ENCODE data around the gene NXF1.
A peak's percentile ranks its signal among the peaks of the same experiment; 100 is the strongest.
"Not testable (repeated sequence)": the region's sequence is repeated elsewhere in the genome, so short reads cannot be mapped to it uniquely, and the experiment has no call there.

The NXF1 gene

DNA sequence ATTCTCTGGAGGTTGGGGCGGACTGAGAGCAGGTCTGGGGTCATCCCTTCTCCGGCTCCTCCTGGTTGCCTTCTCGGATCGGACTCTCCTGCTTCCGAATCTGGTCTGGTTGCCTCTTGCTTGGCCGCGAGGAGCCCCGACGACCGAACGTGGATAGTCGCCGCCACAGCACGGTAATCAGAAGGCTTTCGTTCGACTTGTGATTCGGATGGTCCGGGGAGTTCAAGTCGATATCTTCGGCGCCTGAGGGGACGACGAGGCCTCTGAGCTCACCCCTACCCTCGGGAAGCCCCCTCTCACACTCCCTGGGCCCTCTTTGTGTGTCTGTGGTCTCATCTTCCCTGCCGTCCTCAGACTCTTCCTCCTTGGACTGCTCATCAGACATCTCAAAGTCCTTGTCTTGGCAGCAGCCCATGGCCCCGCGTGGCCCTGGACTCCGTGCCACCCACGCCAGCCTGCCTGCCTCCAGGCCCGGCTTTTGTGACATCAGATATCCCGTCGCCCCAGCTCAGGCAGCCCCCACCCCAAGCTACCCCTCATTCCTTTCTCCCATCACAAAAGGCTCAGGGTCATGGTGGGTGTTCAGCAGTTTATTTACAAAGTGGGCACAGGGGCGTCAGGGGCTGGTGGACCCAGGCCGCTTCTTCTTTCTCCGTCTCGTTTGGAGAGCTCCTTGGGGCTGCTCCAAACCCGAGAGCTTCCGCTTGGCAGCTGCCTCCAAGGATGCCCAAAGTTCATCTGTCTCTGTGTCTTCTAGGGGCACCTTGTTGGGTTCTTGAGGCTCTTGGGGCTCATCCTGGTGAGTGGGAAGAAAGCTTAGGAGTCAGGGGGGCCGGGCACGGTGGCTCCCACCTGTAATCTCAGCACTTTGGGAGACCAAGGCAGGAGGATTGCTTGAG, 27.3 kb upstream of the NXF1 start, which contains the start of gene TEX54:
TSS of gene TEX54 (minus strand) at position 506 of the 899 bp plus-strand sequence.
- no peak for DNase-seq (ENCODE audit: low spot score)

DNA sequence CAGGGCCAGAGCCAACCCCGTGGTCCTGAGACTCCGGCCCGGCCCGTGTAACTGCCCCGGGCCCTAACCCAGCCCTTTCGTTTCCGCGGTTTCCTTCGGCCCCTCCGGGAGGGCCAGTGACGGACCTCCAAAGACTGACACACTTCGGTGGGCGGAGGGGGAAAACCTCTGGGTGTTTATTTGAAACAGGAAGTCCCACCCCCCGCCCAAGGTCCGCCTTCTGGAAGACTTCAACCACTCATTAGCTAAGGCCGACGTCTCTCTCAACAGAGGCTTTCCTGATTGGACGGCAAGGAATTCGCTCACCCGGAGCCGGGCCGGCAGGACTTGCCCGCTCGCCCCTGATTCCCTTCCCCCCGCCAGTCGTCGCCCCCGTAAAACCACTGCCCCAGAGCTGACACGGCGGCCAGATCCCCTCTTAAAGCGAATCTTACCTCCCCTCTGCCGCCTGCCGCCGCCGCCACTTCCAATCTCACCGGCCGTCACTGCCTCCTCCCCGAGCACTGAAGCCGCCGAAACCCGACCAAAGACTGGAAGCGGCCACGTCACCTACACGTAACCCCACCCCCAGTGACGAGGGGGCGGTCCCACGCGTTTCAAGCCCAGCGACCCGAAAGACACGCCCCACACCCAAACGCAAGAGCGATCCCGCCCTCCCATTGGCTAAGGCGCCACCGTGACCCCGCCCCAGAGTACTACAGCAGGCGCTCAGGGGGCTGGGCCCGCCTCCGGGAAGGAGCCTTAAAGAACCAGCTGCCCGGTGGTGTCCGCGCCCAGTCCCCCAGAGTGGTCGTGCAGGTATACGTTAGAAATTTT, 26.5 kb upstream of the NXF1 start, which contains the start of gene STX5:
TSS of gene STX5 (minus strand) at position 532 of the 816 bp plus-strand sequence. CDS start 808 bp downstream, outside the sequence.
- DNase-seq (ENCODE audit: low spot score): peak; percentile 98

- DNase-seq (ENCODE audit: low spot score): no peak
These were observed 25.8 kb upstream of the NXF1 start for GRCh38 chr11:62830904-62831519.

- DNase-seq (ENCODE audit: low spot score): not testable (repeated sequence)
These were observed 22.9 kb upstream of the NXF1 start for GRCh38 chr11:62828130-62828529.

- DNase-seq (ENCODE audit: low spot score): no peak
These were observed 18.4 kb upstream of the NXF1 start for GRCh38 chr11:62823677-62824076.

- no peak for DNase-seq (ENCODE audit: low spot score)
These were observed 11.9 kb upstream of the NXF1 start for GRCh38 chr11:62817129-62817528.

GRCh38 chr11:62816557-62816956, 11.3 kb upstream of the NXF1 start:
- DNase-seq (ENCODE audit: low spot score): no peak

GRCh38 chr11:62811659-62812058, 6.4 kb upstream of the NXF1 start:
- no peak for DNase-seq (ENCODE audit: low spot score)

DNA sequence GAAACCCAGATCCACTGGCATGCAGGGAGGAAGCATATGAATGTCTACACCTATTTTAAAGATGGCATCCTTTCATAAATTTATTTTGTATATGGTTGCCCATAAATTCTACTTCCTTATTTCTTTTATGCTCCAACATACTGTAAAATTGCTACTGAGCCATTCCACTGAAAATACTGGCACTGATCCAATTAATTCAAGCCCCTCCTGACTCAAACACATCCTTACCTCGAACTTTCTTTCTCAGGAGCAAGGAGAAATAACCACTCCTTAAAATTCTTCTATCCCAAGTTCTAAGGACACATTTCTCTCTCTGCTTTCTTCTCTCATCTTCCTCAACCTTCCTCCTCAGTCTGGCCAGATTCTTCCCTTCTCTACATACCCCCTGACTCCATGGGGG, 5.5 kb upstream of the NXF1 start:
- no peak for DNase-seq (ENCODE audit: low spot score)

- DNase-seq (ENCODE audit: low spot score): peak; percentile 58
These were observed 1.4 kb upstream of the NXF1 start for GRCh38 chr11:62806611-62807121.

DNA sequence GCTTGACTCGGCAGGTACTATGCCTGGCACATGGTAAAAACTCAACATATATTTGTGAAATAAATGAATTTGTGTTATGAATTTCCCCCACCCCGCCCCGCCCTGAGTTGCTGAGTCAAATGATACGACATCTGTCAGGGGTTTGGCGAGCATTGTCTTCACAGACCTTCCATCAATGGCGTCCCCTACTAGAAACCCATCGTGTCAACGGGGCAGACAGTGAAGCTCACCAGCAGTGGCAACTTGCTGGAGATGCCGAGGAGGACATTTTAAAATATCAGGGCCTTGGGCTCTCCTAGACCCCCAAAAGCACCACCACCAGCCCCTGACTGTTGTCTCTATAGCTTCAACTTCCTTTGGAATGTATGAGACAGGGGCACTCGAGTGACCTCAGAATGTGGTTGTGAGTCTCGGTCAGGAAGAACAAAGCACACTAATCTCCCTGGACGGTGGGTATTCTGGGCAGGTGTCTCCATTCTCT, 761 bp upstream of the NXF1 start:
- no peak for DNase-seq (ENCODE audit: low spot score)

GRCh38 chr11:62804310-62805075, 747 bp downstream of the NXF1 start:
- peak; percentile 27 for DNase-seq (ENCODE audit: low spot score)

GRCh38 chr11:62801071-62801470, 4.2 kb downstream of the NXF1 start:
- no peak for DNase-seq (ENCODE audit: low spot score)

- DNase-seq (ENCODE audit: low spot score): no peak
These were observed 5.8 kb downstream of the NXF1 start for GRCh38 chr11:62799486-62799885.

- DNase-seq (ENCODE audit: low spot score): no peak
These were observed 9.0 kb downstream of the NXF1 start for GRCh38 chr11:62796281-62796680.

GRCh38 chr11:62794201-62794775, 11.0 kb downstream of the NXF1 start:
- no peak for DNase-seq (ENCODE audit: low spot score)

- no peak for DNase-seq (ENCODE audit: low spot score)
These were observed 13.1 kb downstream of the NXF1 start for GRCh38 chr11:62792202-62792575.

DNA sequence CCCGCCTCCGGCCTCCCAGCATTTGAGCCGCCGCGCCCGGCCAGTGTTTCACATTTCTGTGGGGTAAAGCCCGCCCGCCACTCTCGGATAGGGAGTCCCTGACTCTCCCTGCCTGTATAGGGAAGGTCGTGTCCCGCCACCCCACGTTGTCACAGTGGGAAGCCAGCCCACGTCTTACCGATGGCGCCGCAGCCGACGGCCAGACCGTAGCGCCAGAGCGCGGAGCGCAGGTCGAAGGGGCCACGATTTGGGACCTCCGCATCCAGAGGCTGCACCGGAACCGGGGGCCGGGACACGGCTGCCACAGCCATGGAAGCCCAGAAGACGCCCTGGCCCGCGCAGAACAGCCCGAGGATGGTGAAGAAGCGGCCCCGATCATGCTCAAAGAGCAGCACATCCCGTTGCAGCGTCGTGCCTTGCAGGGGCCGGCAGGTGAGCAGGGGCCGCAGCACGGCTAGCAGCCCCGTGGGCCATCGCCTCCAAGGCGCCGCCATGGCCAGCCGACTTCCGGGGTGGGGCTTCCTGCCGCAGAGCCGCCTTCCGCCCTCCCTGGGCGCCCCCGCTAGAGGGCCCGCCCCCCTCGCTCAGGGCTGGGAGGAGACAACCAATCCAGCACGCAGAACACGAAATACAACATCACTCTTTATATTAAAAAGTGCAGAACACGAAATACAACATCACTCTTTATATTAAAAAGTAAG, 13.6 kb downstream of the NXF1 start, which contains the start of gene TMEM223:
TSS of gene TMEM223 (minus strand) at position 506 of the 701 bp plus-strand sequence. CDS start at position 494, 12 bp downstream.
- DNase-seq (ENCODE audit: low spot score): peak; percentile 90

DNA sequence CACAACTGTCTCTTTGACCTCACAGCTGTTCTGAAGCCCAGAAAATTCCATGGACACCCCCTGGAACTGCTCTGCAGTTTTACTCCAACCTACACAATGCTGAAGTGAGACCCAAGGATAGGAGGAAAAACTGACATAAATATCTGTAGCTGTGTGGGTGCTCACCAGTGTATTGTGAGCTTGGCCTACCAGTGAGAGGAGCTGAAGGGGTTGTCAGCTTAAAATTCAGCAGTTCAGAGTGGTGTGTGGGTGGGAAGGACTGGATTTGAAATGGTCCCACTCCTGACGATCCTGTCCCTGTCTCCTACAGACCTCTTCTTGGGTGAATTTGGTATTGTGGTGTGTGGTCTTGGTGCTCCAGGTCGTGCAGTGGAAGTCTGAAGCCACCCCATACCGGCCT, 15.7 kb downstream of the NXF1 start:
- no peak for DNase-seq (ENCODE audit: low spot score)

- no peak for DNase-seq (ENCODE audit: low spot score)
These were observed 16.2 kb downstream of the NXF1 start for GRCh38 chr11:62788991-62789390.
